ENCODE data around the gene JPT2.

DNA sequence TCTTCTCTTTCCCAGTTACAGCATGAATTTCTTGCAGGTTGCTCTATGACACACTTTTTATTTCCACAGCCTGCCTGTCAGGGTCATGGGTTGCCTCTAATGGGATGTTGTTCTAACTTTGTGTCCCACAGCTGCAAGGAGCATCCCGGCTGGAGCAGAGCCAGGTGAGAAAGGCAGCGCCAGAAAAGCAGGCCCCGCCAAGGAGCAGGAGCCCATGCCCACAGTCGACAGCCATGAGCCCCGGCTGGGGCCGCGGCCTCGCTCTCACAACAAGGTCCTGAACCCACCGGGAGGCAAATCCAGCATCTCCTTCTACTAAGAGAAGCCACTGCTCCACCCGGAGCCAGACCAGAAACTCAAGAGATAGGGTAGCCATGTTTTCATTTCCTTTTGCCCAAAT lies 20.6 kb downstream of the JPT2 start:
- TF ChIP-seq CTCF (IDR thresholded peaks at IDR 0.05) (no peak), POLR2A (IDR thresholded peaks at IDR 0.05) (no peak)

Measured in heart left ventricle (tissue), 13 donors.